ENCODE measurements around the gene CDHR4. TPM values are rescaled to one million over a fixed set of nuclear protein-coding genes. Genes with fewer than 3 reads are reported as not detected.

The CDHR4 gene
- total RNA-seq, 2 donors from 2014 or later = not detected

DNA sequence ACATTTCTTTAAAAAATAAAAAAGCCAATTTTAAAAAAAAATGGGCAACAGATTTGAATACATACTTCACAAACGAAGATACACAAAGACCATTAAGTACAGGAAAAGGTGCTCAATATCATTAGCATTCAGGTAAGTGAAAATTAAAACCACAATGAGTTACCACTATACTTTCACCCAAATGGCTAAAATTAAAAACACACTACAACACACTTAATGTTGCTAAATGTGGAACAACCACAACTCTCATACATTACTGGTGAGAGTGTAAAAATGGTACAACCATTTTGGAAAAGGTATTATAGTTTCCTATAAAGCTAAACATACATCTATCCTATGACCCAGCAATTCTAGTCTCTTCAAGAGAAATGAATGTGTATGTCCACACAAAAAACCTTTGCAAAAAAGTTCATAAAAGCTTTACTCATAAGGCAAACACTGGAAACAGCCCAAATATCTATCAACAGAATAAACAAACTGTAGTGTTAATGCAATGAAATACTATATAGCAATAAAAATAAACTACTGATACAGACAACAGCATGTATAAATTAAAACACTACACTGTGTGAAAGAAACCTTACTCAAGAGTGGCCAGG is 28.2 kb downstream of the CDHR4 start:
- H3K36me3 ChIP-seq = no peaks in the 10 kb centered on the region
- 73% methylated on average over 1 of the region's 1 CpG for WGBS
- H3K27me3 ChIP-seq (replicated peaks; ENCODE audit: insufficient read depth) = no peaks in the 10 kb centered on the region
- H3K9me3 ChIP-seq = no peaks in the 10 kb centered on the region
- no peaks in the 10 kb centered on the region for H3K4me1 ChIP-seq (replicated peaks)
- intact Hi-C loops (cut with DNase I) = no loop called here
- no peak overlapping the region for H3K27ac ChIP-seq
- TF ChIP-seq POLR2A (IDR thresholded peaks at IDR 0.05) = no peak
- H3K4me3 ChIP-seq = no peak overlapping the region
- DNase-seq (ENCODE audit: low spot score) = no peak

DNA sequence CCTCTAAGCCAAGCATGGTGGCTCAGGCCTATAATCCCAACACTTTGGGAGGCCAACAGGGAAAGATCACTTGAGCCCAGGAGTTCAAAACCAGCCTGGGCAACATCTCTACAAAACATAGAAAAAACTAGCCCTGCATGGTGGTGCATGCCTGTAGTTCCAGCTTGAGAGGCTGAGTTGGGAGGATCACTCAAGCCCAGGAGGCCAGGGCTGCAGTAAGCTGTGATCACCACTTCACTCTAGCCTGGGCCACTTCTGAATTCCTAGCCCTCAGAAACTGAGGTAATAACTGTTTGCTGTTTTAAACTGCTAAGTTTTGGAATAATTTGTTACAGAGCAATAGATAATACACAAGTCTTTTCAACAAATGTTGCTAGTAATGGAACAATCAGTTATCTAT is 29.7 kb downstream of the CDHR4 start:
- Histone ChIP-seq H3K27ac (no peak overlapping the region), H3K9me3 (no peaks in the 10 kb centered on the region), H3K27me3 (replicated peaks; ENCODE audit: insufficient read depth) (no peaks in the 10 kb centered on the region), H3K4me3 (no peak overlapping the region), H3K36me3 (no peaks in the 10 kb centered on the region), H3K4me1 (replicated peaks) (no peaks in the 10 kb centered on the region)
- TF ChIP-seq CTCF (IDR thresholded peaks at IDR 0.05) = no peak
- no peak for TF ChIP-seq POLR2AphosphoS5 (IDR thresholded peaks at IDR 0.05)
- no peak for TF ChIP-seq POLR2A (IDR thresholded peaks at IDR 0.05)
- DNase-seq (ENCODE audit: low spot score) = no peak
- intact Hi-C loops (cut with DNase I) = no loop called here

DNA sequence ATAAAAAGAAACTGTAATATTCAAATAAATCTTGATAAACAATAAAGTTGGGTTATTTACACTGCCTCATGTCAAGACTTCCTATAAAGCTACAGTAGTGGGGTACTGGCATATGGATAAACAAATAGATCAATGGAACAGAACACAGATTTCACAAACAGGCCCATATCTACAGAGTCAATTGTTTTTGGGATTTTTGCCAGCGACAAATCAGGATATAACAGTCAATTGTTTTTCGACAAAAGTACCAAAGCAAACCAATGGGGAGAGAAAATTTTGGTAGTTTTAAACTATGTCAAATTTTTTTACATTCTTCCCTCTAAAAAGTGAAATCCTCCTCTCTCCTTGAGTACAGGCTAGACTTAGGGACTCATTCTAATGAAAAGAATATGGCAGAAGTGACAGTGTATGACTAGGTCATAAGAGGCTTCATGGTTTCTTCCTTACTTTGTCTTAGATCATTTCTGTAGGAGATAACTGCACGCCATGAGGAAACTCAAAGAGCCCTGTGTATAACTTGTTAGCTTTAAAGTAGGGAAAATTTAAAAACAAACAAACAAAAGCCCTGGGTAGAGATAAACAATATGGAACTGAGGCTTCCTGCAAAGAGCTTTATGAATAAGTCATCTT is 30.3 kb downstream of the CDHR4 start:
- WGBS = 85% methylated on average over 3 of the region's 3 CpGs
- no peaks in the 10 kb centered on the region for H3K4me1 ChIP-seq (replicated peaks)
- no peaks in the 10 kb centered on the region for H3K9me3 ChIP-seq
- intact Hi-C loops (cut with DNase I) = no loop called here
- H3K4me3 ChIP-seq = no peak overlapping the region
- no peaks in the 10 kb centered on the region for H3K36me3 ChIP-seq
- TF ChIP-seq CTCF (IDR thresholded peaks at IDR 0.05) = no peak
- no peak for TF ChIP-seq POLR2AphosphoS5 (IDR thresholded peaks at IDR 0.05)
- TF ChIP-seq POLR2A (IDR thresholded peaks at IDR 0.05) = no peak
- H3K27me3 ChIP-seq (replicated peaks; ENCODE audit: insufficient read depth) = no peaks in the 10 kb centered on the region
- H3K27ac ChIP-seq = no peak overlapping the region
- no peak for DNase-seq (ENCODE audit: low spot score)

GRCh38 chr3:49763981-49764380 is 35.7 kb downstream of the CDHR4 start:
- 95% methylated on average over 4 of the region's 4 CpGs for WGBS
- Histone ChIP-seq H3K27ac (no peak overlapping the region), H3K9me3 (no peaks in the 10 kb centered on the region), H3K36me3 (no peaks in the 10 kb centered on the region), H3K27me3 (replicated peaks; ENCODE audit: insufficient read depth) (no peaks in the 10 kb centered on the region), H3K4me3 (no peak overlapping the region), H3K4me1 (replicated peaks) (no peaks in the 10 kb centered on the region)
- no peak for DNase-seq (ENCODE audit: low spot score)
- intact Hi-C loops (cut with DNase I) = no loop called here
- TF ChIP-seq POLR2A (IDR thresholded peaks at IDR 0.05) (no peak), CTCF (IDR thresholded peaks at IDR 0.05) (no peak), POLR2AphosphoS5 (IDR thresholded peaks at IDR 0.05) (no peak)

DNA sequence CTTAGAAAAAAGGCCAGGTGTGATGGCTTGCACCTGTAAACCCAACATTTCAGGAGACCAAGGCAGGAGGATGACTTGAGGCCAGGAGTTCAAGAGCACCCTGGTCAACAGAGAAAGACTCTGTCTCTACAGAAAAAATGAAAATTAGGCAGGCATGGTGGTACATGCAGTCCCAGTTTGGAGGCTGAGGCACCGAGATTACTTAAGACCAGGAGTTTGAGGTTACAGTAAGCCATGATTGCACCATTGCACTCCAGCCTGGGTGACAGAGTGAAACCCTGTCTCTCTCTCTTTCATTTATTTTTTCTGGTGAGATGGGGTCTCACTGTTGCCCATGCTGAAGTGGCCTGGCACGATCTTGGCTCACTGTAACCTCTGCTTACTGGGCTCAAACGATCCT is 38.0 kb downstream of the CDHR4 start:
- H3K4me3 ChIP-seq = no peak overlapping the region
- H3K27me3 ChIP-seq (replicated peaks; ENCODE audit: insufficient read depth) = no peaks in the 10 kb centered on the region
- TF ChIP-seq POLR2A (IDR thresholded peaks at IDR 0.05) = no peak
- no peak for TF ChIP-seq POLR2AphosphoS5 (IDR thresholded peaks at IDR 0.05)
- no peak for TF ChIP-seq CTCF (IDR thresholded peaks at IDR 0.05)
- WGBS = 90% methylated on average over 3 of the region's 3 CpGs
- intact Hi-C loops (cut with DNase I) = no loop called here
- no peak for DNase-seq (ENCODE audit: low spot score)
- no peaks in the 10 kb centered on the region for H3K36me3 ChIP-seq
- H3K9me3 ChIP-seq = no peaks in the 10 kb centered on the region
- no peak overlapping the region for H3K27ac ChIP-seq
- H3K4me1 ChIP-seq (replicated peaks) = no peaks in the 10 kb centered on the region
